ENCODE results near the gene DLGAP3. TPM values are rescaled to one million over a fixed set of nuclear protein-coding genes. Genes with fewer than 3 reads are reported as not detected.
"Not testable (repeated sequence)": the region's sequence is repeated elsewhere in the genome, so short reads cannot be mapped to it uniquely, and the experiment has no call there.

DLGAP3 gene
- polyA plus RNA-seq, 10 donors, result 0.11 to 1.5 (median 0.23) TPM; not detected in 1

DNA sequence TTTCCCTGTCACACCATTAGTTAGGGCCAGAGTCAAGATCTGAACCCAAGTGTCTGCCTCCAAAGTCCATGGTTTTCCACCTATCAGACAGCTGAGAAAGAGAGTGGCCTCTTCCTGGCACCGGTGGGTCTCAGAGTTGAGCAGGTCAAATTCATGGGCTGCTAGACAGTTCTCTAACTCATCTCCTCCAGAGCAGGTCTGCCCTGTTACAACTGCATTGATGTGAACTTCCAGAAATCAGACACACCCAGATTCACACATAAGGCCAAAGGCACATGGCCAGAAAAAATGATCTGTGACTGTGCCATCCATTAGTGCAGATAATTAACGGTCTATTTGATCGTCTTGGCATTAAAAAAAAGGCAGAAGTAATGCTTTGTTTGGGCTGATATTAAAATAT lies 87.4 kb downstream of the DLGAP3 start:
- DNase-seq, result no peak

- no peak for DNase-seq
These were observed 89.0 kb downstream of the DLGAP3 start for GRCh38 chr1:34840426-34840825.

DNA sequence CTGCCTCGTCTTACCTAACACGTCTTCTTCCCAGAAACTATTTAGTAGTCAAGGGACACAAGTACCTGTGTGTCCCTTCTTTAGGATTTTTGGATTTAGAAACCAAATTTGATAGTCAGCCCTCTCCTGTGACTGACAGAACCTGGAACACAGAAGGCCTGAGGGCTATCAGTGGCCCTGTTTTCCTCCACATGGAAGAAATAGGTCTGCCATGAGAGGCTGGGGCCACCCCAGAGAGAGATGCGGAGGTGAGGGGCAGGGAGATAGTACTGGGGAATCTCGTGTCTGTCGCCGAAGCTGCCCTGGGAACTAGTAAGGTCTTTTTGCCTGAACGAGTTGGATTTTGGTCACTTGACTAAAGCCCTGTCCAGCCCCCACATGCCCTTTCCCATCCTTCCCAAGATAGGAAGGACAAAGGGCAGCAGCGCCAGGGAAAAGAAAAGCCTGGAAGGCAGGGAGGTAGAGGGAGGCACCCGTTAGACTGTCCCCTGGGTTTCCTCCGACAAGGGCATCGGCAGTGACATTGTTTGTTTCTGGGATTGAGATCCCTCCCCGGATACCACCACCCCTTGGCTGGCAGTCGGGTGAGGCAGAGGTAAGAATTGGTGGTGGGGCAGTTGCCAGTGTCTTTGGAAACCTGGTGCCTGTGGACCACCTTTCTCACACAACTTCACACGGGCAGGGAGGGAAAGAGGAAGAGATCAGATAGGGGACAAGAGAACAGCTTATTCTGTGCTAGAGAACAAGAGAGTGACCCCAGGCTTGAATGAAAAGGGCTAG lies 89.7 kb downstream of the DLGAP3 start:
- DNase-seq, result no peak

GRCh38 chr1:34833711-34834110 lies 95.7 kb downstream of the DLGAP3 start:
- DNase-seq, result no peak

DNA sequence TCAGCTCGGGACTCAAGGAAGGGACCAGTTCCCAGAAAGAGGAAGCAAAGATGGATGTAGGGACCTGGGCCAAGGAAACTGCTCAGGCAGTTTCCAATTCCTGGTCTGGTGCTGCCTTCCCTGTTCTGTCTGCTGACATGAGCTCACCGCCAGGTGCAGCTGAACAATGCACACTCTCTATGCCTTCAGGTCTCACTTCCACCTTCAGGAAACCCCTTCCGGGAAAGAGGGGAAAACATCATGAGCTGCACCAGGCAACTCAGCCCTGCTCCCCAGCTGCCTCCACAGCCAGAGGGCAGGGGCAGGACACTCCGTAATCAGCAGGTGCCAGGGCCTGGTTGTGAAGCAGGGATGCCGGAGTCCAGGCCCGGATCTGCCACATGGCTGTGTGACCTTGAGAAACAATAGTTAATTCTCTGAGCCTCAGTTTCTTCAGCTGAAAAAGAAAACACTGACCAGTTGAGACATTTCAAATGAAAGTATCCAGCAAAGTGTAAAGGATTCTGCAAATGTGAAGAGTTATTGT lies 97.7 kb downstream of the DLGAP3 start:
- DNase-seq, result no peak

- DNase-seq, result no peak
These were observed 100.2 kb downstream of the DLGAP3 start for GRCh38 chr1:34829250-34829649.

DNA sequence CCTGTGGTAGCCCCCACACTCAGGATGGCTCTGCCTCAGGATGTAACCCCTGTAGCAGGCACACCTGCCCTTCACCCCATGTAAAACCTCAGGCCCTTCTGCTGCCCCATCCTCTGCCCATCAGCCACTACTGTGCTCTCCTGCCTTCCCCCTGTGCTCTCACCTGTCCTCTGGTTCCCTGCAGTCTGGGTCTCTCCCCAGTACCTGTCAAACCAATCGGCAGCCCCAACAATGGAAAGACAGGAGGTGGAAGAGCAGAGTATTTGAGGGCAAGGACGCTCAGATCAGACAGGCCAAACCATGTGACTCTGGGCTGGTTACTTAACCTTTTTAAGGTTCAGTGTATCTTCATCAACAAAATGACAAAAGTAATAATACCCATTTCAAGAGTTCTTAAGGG lies 100.8 kb downstream of the DLGAP3 start:
- DNase-seq, result no peak

DNA sequence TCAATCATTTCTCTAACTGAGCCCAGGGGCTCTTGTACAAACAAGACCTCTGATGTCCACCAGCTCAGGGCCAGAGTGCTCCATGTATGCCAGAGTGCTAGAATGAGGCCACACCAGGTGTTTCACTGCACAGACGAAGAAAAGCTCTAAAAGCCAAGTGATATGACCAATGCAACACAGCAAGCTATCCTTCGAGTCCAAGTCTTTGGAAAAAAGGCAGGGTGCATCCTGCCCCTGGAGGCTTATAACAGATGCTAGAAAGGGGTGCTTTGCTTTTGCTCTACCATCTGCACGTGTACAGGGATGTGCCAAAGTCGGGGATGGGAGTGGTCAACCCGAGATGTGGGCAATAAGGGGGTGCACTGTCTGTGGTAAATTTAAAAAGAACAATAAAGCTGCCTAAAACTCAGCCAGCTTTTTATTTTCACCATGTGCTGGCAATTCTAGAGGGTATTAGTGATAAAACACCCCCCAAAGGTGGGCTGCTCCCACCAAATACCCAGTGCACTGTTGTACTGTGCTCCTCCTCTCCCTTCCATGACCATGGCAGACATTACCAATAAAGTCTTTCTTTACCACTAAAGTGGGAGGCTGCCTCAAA lies 102.0 kb downstream of the DLGAP3 start:
- DNase-seq, result no peak

GRCh38 chr1:34825455-34826091 lies 103.9 kb downstream of the DLGAP3 start:
- no peak for DNase-seq

- no peak for DNase-seq
These were observed 104.5 kb downstream of the DLGAP3 start for GRCh38 chr1:34824817-34825454.

DNA sequence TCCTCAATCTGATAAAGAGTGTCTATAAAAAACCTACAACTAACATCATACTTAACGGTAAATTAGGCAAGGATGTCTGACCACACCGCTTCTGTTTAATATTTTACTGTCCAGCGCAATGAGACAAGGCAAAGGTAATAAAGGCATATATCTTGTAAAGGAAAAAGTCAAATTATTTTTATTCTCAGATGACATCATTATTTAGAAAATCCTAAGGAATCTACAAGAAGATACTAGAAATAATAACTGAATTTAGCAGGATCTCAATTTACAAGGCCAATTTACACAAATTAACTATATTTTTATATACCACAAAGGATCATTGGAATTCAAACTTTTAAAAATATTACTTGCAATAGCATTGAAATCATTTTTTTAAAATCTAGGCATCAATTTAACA lies 107.2 kb downstream of the DLGAP3 start:
- no peak for DNase-seq

DNA sequence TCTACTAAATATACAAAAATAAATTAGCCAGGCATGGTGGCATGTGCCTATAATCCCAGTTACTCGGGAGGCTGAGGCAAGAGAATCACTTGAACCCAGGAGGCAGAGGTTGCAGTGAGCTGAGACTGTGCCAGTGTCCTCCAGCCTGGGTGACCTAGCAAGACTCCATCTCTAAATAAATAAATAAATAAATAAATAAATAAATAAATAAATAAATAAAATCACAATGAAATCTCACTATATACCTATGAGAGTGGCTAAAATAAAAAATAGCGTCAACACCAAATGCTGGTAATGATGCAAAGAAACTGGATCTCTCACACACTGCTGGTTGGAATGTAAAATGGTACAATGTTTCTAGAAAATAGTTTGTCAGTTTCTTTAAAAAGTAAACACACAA lies 110.6 kb downstream of the DLGAP3 start:
- DNase-seq, result not testable (repeated sequence)

DNA sequence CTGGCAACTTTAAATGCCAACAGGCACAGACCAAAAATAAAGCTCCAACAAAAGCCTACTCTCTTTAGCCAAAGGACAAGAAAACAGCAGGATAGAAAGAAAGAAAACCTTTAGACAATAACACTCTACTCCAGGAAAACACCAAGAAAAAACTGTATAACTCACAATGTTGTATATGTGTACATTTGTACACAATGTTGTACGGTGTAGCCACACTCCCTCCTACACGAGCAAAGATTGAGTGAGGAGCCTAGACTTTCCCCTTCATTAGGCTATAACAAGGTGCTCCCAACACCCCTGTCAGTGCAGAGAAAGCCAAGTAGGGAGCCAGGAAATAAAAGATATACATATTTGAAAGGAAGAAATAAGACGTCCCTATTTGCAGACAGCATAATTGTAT lies 112.7 kb downstream of the DLGAP3 start:
- no peak for DNase-seq

- no peak for DNase-seq
These were observed 113.1 kb downstream of the DLGAP3 start for GRCh38 chr1:34816332-34816731.

Other genes starting within 250 kb of the DLGAP3 start
- gene GJB5, start 174.6 kb downstream of the DLGAP3 start, polyA plus RNA-seq (ENCODE audit: insufficient read length in 10 of 10), result 1 to 10 TPM in 2 of 10 donors, under 1 TPM in 6, not detected in 2; 0.09 to 5.2 (median 0.23) TPM
- gene GJB4, start 169.9 kb downstream of the DLGAP3 start, polyA plus RNA-seq (ENCODE audit: insufficient read length in 10 of 10), result under 1 TPM in 3 of 10 donors, not detected in 7; 0.08 to 0.18 (median 0.17) TPM
- gene GJB3, start 148.4 kb downstream of the DLGAP3 start, polyA plus RNA-seq (ENCODE audit: insufficient read length in 10 of 10), result 1 to 10 TPM in 2 of 10 donors, under 1 TPM in 1, not detected in 7; 0.14 to 2.4 (median 2.4) TPM
- gene GJA4, start 136.7 kb downstream of the DLGAP3 start, polyA plus RNA-seq (ENCODE audit: insufficient read length in 10 of 10), result 10 to 100 TPM; 25.9 to 49.9 (median 32.9) TPM
- 10 to 100 TPM; 18.9 to 30.1 (median 24.9) TPM for gene SMIM12, start 69.9 kb downstream of the DLGAP3 start, polyA plus RNA-seq (ENCODE audit: insufficient read length in 10 of 10)
- 10 to 100 TPM; 16.8 to 24.1 (median 19.9) TPM for gene TMEM35B, start 55.7 kb upstream of the DLGAP3 start, polyA plus RNA-seq (ENCODE audit: insufficient read length in 10 of 10)
- 10 to 100 TPM in 6 of 10 donors, 1 to 10 TPM in 4; 7.0 to 15.6 (median 11.2) TPM for gene ZMYM6, start 102.3 kb upstream of the DLGAP3 start, polyA plus RNA-seq (ENCODE audit: insufficient read length in 10 of 10)
- gene ZMYM1, start 149.7 kb upstream of the DLGAP3 start, polyA plus RNA-seq (ENCODE audit: insufficient read length in 10 of 10), result 10 to 100 TPM in 9 of 10 donors, 1 to 10 TPM in 1; 7.9 to 16.6 (median 11.8) TPM